ENCODE measurements around the gene ZDHHC11B.

GRCh38 chr5:675111-675870 is 109.2 kb downstream of the ZDHHC11B start:
- no peak for TF ChIP-seq CTCF (conservative IDR thresholded peaks at IDR 0.05 in 1 of 2, IDR thresholded peaks at IDR 0.05 in 1 of 2; ENCODE audit: low read depth in 1 of 2, low read length in 2 of 2)
- no peak for TF ChIP-seq EZH2 (IDR thresholded peaks at IDR 0.05; ENCODE audit: low read length, missing control alignments)
